K562 (cell line): ENCODE results near the gene CXCL9. TPM values are rescaled to one million over a fixed set of nuclear protein-coding genes. Genes with fewer than 3 reads are reported as not detected.

Source experiments
- BRD9 ChIP-seq: fragments of 450-650 bp; IDR thresholded peaks from 2 replicates; pipeline ENCODE4 v1.6.1; 2018; ENCODE audit warnings: low read depth; ENCODE audit not compliant: partially characterized antibody
- CREB3L1 ChIP-seq: fragments of 450-650 bp; IDR thresholded peaks from 2 replicates; pipeline ENCODE4 v1.6.1; 2014; ENCODE audit warnings: low read depth, mild to moderate bottlenecking, moderate library complexity, borderline replicate concordance
- CTCF ChIP-seq, 3 experiments: IDR thresholded peaks in 2 of 3; conservative IDR thresholded peaks in 1 of 3; 2 replicates each; pipeline ENCODE4 v1.5.1; 2011 to 2012; ENCODE audit warnings: low read length in 3 of 3, mild to moderate bottlenecking in 3 of 3, control low read depth in 2 of 3, improper control_type of control experiment in 1 of 3, inconsistent platforms in 1 of 3, low read depth in 1 of 3, mixed read lengths in 1 of 3, moderate library complexity in 1 of 3; ENCODE audit not compliant: insufficient read depth in 2 of 3
- ESRRB ChIP-seq: fragments of 250-450 bp; sonication (Bioruptor Pico); IDR thresholded peaks from 2 replicates; pipeline ENCODE4 v1.5.0; 2020; ENCODE audit warnings: mild to moderate bottlenecking, moderate library complexity, borderline replicate concordance
- FOXA3 ChIP-seq, 2 experiments: fragments of 450-650 bp in 1 of 2; sonication (generic) in 1 of 2; formaldehyde crosslinking; IDR thresholded peaks in 1 of 2; conservative IDR thresholded peaks in 1 of 2; 2 replicates each; pipeline versions ENCODE4 v1.4.0 to v1.8.0; 2020 to 2022; ENCODE audit warnings: mild to moderate bottlenecking in 2 of 2, missing genetic modification reagents in 1 of 2
- IRF9 ChIP-seq: fragments of 450-650 bp; IDR thresholded peaks from 2 replicates; pipeline ENCODE4 v1.6.1; 2016; ENCODE audit warnings: missing biosample characterization, missing genetic modification characterization
- KLF13 ChIP-seq: fragments of 450-650 bp; IDR thresholded peaks from 2 replicates; pipeline ENCODE4 v1.6.1; 2016; ENCODE audit warnings: missing genetic modification characterization, low read depth, mild to moderate bottlenecking, missing compliant biosample characterization, moderate library complexity, borderline replicate concordance
- NFATC3 ChIP-seq: fragments of 450-650 bp; IDR thresholded peaks from 2 replicates; pipeline ENCODE4 v1.6.1; 2017; ENCODE audit warnings: mild to moderate bottlenecking
- SREBF1 ChIP-seq: fragments of 150-350 bp; IDR thresholded peaks from 2 replicates; pipeline ENCODE4 v1.6.1; 2014; ENCODE audit warnings: antibody characterized with exemption, low read depth, low read length, borderline replicate concordance
- TFE3 ChIP-seq: fragments of 450-650 bp; formaldehyde crosslinking; IDR thresholded peaks from 2 replicates; pipeline ENCODE4 v1.4.0; 2020; ENCODE audit warnings: mild to moderate bottlenecking, mixed read lengths
- YBX1 ChIP-seq: fragments of 450-650 bp; IDR thresholded peaks from 2 replicates; pipeline ENCODE4 v1.7.1; 2016; ENCODE audit warnings: mild to moderate bottlenecking
- ZBTB9 ChIP-seq: fragments of 450-650 bp; formaldehyde crosslinking; IDR thresholded peaks from 2 replicates; pipeline ENCODE4 v1.4.0; 2020; ENCODE audit warnings: mild to moderate bottlenecking, moderate library complexity
- ZKSCAN3 ChIP-seq: fragments of 250-450 bp; sonication (Bioruptor Pico); IDR thresholded peaks from 2 replicates; pipeline ENCODE4 v1.4.0; 2020
- ZNF398 ChIP-seq: fragments of 250-450 bp; sonication (Bioruptor Pico); IDR thresholded peaks from 2 replicates; pipeline ENCODE4 v1.8.0; 2021; ENCODE audit warnings: moderate library complexity, mild to moderate bottlenecking, inconsistent platforms
- ZNF449 ChIP-seq: fragments of 250-450 bp; sonication (Bioruptor Pico); IDR thresholded peaks from 2 replicates; pipeline ENCODE4 v1.8.0; 2022; ENCODE audit warnings: moderate library complexity, mild to moderate bottlenecking, inconsistent platforms
- ZNF707 ChIP-seq: fragments of 250-450 bp; sonication (Bioruptor Pico); conservative IDR thresholded peaks from 2 replicates; pipeline ENCODE4 v1.8.0; 2022; ENCODE audit warnings: inconsistent platforms, mild to moderate bottlenecking, moderate library complexity
- ZNF76 ChIP-seq: fragments of 250-450 bp; sonication (Bioruptor Pico); IDR thresholded peaks from 2 replicates; pipeline ENCODE4 v1.4.0; 2020; ENCODE audit warnings: mild to moderate bottlenecking, moderate library complexity, borderline replicate concordance
- polyA plus RNA-seq, 8 experiments: library from polyadenylated mRNA; depleted of rRNA in 4 of 8; stranded (reverse) in 5 of 8; unstranded in 3 of 8; fragments of >200 nt; fragmentation: Nextera tagmentation in 2 of 8; fragmentation: Illumina TruSeq in 1 of 8; extraction: Ambion mirVana in 2 of 8; extraction: Trizol in 1 of 8; gene quantifications; 2 replicates each; pipeline versions ENCODE4 v1.2.1 to v1.2.3, GENCODE V29; 2011 to 2014; ENCODE audit warnings: inconsistent platforms in 1 of 8, missing spikeins in 1 of 8
- total RNA-seq, 7 experiments: library from RNA; depleted of rRNA in 6 of 7; stranded (reverse); fragments of >200 nt in 6 of 7; fragmentation: Illumina TruSeq in 2 of 7; extraction: Trizol in 2 of 7; gene quantifications; 2 replicates each; pipeline versions ENCODE4 v1.2.1 to v1.2.3, GENCODE V29; 2011 to 2021; ENCODE audit warnings: low replicate concordance in 1 of 7

The CXCL9 gene
- total and polyA plus RNA-seq, 9 of the 15 experiments (the other 6 are each of a cell fraction or from before 2014, with no cell fraction given): not detected

- TF ChIP-seq ESRRB (CRISPR knock-in tag): no peak
- no peak for TF ChIP-seq ZNF707 (CRISPR knock-in tag)
- peak; percentile 89 for TF ChIP-seq IRF9 (tag)
- TF ChIP-seq YBX1: no peak
- no peak for TF ChIP-seq ZNF449
- no peak for TF ChIP-seq CREB3L1
- no peak for TF ChIP-seq ZNF398 (CRISPR knock-in tag)
- no peak for TF ChIP-seq CTCF (IDR thresholded peaks at IDR 0.05 in 2 of 3, conservative IDR thresholded peaks at IDR 0.05 in 1 of 3; ENCODE audit: insufficient read depth in 2 of 3, low read depth in 1 of 3, low read length in 3 of 3)
- TF ChIP-seq NFATC3: no peak
- no peak for TF ChIP-seq ZKSCAN3 (CRISPR knock-in tag)
- TF ChIP-seq ZBTB9 (CRISPR knock-in tag): no peak
- no peak for TF ChIP-seq ZNF76 (CRISPR knock-in tag)
- TF ChIP-seq SREBF1: no peak
- peak; percentile 95 to 97 for TF ChIP-seq FOXA3 (CRISPR knock-in tag; conservative IDR thresholded peaks at IDR 0.05 in 1 of 2, IDR thresholded peaks at IDR 0.05 in 1 of 2)
- no peak for TF ChIP-seq BRD9
- no peak for TF ChIP-seq KLF13 (tag)
- TF ChIP-seq TFE3 (CRISPR knock-in tag): no peak
Observed at GRCh38 chr4:76002176-76002575, 5.1 kb downstream of the CXCL9 start (continued).
